ENCODE measurements around the gene DMP1.

DMP1 gene

GRCh38 chr4:87657525-87657924, 7.4 kb downstream of the DMP1 start:
- H2BK15ac ChIP-seq (ENCODE audit: low read length) = no peak overlapping the region
- DNase-seq (ENCODE audit: low spot score) = no peak
- H3K9ac ChIP-seq (ENCODE audit: low read depth, low read length, poor library complexity) = no peak overlapping the region
- no peak overlapping the region for H2AK5ac ChIP-seq (ENCODE audit: low read depth, low read length)
- no peak overlapping the region for H2BK5ac ChIP-seq (ENCODE audit: low read length)
- no peak overlapping the region for H3K27ac ChIP-seq (replicated peaks; ENCODE audit: low read length)
- peaks cover 9 to 12% of the 10 kb centered on the region in 2 donors for H3K4me1 ChIP-seq (ENCODE audit: control insufficient read depth in 2 of 2, insufficient read depth in 1 of 2, low read depth in 1 of 2, low read length in 2 of 2)
- no peak overlapping the region for H3K23ac ChIP-seq (ENCODE audit: low read depth, low read length, poor library complexity)
- no peak overlapping the region for H4K8ac ChIP-seq (ENCODE audit: low read depth, low read length)
- no peak overlapping the region for H3K18ac ChIP-seq (ENCODE audit: low read length)
- no peak overlapping the region for H3K4me3 ChIP-seq (ENCODE audit: low read length in 2 of 2)
- H2BK12ac ChIP-seq (ENCODE audit: low read length) = no peak overlapping the region
- H3K4me2 ChIP-seq (ENCODE audit: insufficient read depth, low read length, poor library complexity, severe bottlenecking) = no peak overlapping the region
- no peak overlapping the region for H2BK120ac ChIP-seq (ENCODE audit: low read depth, low read length)
- no peaks in the 10 kb centered on the region for H3K79me1 ChIP-seq (ENCODE audit: low read depth, low read length)
- H3K27me3 ChIP-seq (ENCODE audit: control insufficient read depth in 3 of 3, insufficient read depth in 3 of 3, low read depth in 1 of 3, low read length in 3 of 3) = no peaks in the 10 kb centered on the region
- no peak overlapping the region for H4K91ac ChIP-seq (ENCODE audit: low read depth, low read length, poor library complexity)
- H3K4ac ChIP-seq (ENCODE audit: low read length) = no peak overlapping the region
- H2AFZ ChIP-seq (ENCODE audit: low read length) = no peak overlapping the region
- H3K14ac ChIP-seq (ENCODE audit: low read length) = no peak overlapping the region
- no CpG with 5 or more reads among the region's 3 CpGs for WGBS, 2 donors (ENCODE audit: extremely low coverage in 2 of 2, insufficient read length in 2 of 2, insufficient replicate concordance in 1 of 2)
- H3K36me3 ChIP-seq (replicated peaks in 1 of 2; ENCODE audit: control insufficient read depth in 2 of 2, insufficient read depth in 2 of 2, low read length in 2 of 2) = no peaks in the 10 kb centered on the region
- H3K9me3 ChIP-seq (replicated peaks in 1 of 2; ENCODE audit: control insufficient read depth in 2 of 2, insufficient read depth in 1 of 2, low read depth in 1 of 2, low read length in 2 of 2) = no peaks in the 10 kb centered on the region

GRCh38 chr4:87659247-87659931, 9.3 kb downstream of the DMP1 start:
- peaks cover 5 to 7% of the 10 kb centered on the region in 2 donors for H3K4me1 ChIP-seq (ENCODE audit: control insufficient read depth in 2 of 2, insufficient read depth in 1 of 2, low read depth in 1 of 2, low read length in 2 of 2)
- no peak overlapping the region for H3K4me3 ChIP-seq (ENCODE audit: low read length in 2 of 2)
- no peak overlapping the region for H2BK5ac ChIP-seq (ENCODE audit: low read length)
- H3K4me2 ChIP-seq (ENCODE audit: insufficient read depth, low read length, poor library complexity, severe bottlenecking) = no peak overlapping the region
- no peak for DNase-seq (ENCODE audit: low spot score)
- H3K36me3 ChIP-seq (replicated peaks in 1 of 2; ENCODE audit: control insufficient read depth in 2 of 2, insufficient read depth in 2 of 2, low read length in 2 of 2) = no peaks in the 10 kb centered on the region
- H2BK120ac ChIP-seq (ENCODE audit: low read depth, low read length) = no peak overlapping the region
- H2AFZ ChIP-seq (ENCODE audit: low read length) = no peak overlapping the region
- H2BK12ac ChIP-seq (ENCODE audit: low read length) = no peak overlapping the region
- no peak overlapping the region for H3K14ac ChIP-seq (ENCODE audit: low read length)
- H3K79me1 ChIP-seq (ENCODE audit: low read depth, low read length) = no peaks in the 10 kb centered on the region
- H4K91ac ChIP-seq (ENCODE audit: low read depth, low read length, poor library complexity) = no peak overlapping the region
- no peak overlapping the region for H3K27ac ChIP-seq (replicated peaks; ENCODE audit: low read length)
- no CpG with 5 or more reads among the region's 3 CpGs for WGBS, 2 donors (ENCODE audit: extremely low coverage in 2 of 2, insufficient read length in 2 of 2, insufficient replicate concordance in 1 of 2)
- no peak overlapping the region for H3K23ac ChIP-seq (ENCODE audit: low read depth, low read length, poor library complexity)
- H3K27me3 ChIP-seq (ENCODE audit: control insufficient read depth in 3 of 3, insufficient read depth in 3 of 3, low read depth in 1 of 3, low read length in 3 of 3) = no peaks in the 10 kb centered on the region
- no peak overlapping the region for H2AK5ac ChIP-seq (ENCODE audit: low read depth, low read length)
- no peak overlapping the region for H3K9ac ChIP-seq (ENCODE audit: low read depth, low read length, poor library complexity)
- no peak overlapping the region for H4K8ac ChIP-seq (ENCODE audit: low read depth, low read length)
- no peak overlapping the region for H2BK15ac ChIP-seq (ENCODE audit: low read length)
- no peak overlapping the region for H3K18ac ChIP-seq (ENCODE audit: low read length)
- no peak overlapping the region for H3K4ac ChIP-seq (ENCODE audit: low read length)
- H3K9me3 ChIP-seq (replicated peaks in 1 of 2; ENCODE audit: control insufficient read depth in 2 of 2, insufficient read depth in 1 of 2, low read depth in 1 of 2, low read length in 2 of 2) = no peaks in the 10 kb centered on the region

GRCh38 chr4:87662871-87663270, 12.8 kb downstream of the DMP1 start:
- H2AFZ ChIP-seq (ENCODE audit: low read length) = no peak overlapping the region

DNA sequence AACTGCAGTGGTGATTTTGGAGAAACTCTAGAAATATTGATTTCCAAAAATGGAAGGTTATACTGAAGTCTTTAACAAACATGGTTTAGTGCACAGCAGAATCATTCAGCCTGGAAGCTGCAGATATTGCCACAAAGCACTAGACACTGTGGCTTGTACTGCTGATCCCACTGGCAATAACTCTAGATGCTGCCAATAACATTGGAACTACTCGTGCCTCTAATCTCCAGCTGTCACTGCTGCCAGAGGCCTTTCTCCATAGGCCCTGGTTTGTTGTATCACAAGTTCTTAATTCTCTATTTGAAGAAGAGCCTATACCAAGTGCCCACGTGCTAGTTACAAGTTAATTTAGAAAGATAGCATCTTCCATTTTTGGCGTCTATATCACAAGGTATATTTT, 19.3 kb downstream of the DMP1 start:
- Histone ChIP-seq H3K9ac (ENCODE audit: low read depth, low read length, poor library complexity) (no peak overlapping the region), H2BK15ac (ENCODE audit: low read length) (no peak overlapping the region), H3K27ac (replicated peaks; ENCODE audit: low read length) (no peak overlapping the region), H3K4me2 (ENCODE audit: insufficient read depth, low read length, poor library complexity, severe bottlenecking) (no peak overlapping the region), H4K8ac (ENCODE audit: low read depth, low read length) (no peak overlapping the region), H2BK5ac (ENCODE audit: low read length) (no peak overlapping the region), H3K9me3 (replicated peaks in 1 of 2; ENCODE audit: control insufficient read depth in 2 of 2, insufficient read depth in 1 of 2, low read depth in 1 of 2, low read length in 2 of 2) (peaks cover 0 to 5% of the 10 kb centered on the region in 2 donors), H4K91ac (ENCODE audit: low read depth, low read length, poor library complexity) (no peak overlapping the region), H2AK5ac (ENCODE audit: low read depth, low read length) (no peak overlapping the region), H3K4me1 (ENCODE audit: control insufficient read depth in 2 of 2, insufficient read depth in 1 of 2, low read depth in 1 of 2, low read length in 2 of 2) (no peaks in the 10 kb centered on the region), H3K27me3 (ENCODE audit: control insufficient read depth in 3 of 3, insufficient read depth in 3 of 3, low read depth in 1 of 3, low read length in 3 of 3) (peaks cover 0 to 2% (median 0%) of the 10 kb centered on the region in 3 experiments), H3K4ac (ENCODE audit: low read length) (no peak overlapping the region), H2AFZ (ENCODE audit: low read length) (no peak overlapping the region), H3K14ac (ENCODE audit: low read length) (no peak overlapping the region), H3K4me3 (ENCODE audit: low read length in 2 of 2) (no peak overlapping the region), H2BK12ac (ENCODE audit: low read length) (no peak overlapping the region), H3K36me3 (replicated peaks in 1 of 2; ENCODE audit: control insufficient read depth in 2 of 2, insufficient read depth in 2 of 2, low read length in 2 of 2) (no peaks in the 10 kb centered on the region), H3K79me1 (ENCODE audit: low read depth, low read length) (no peaks in the 10 kb centered on the region), H3K23ac (ENCODE audit: low read depth, low read length, poor library complexity) (no peak overlapping the region), H2BK120ac (ENCODE audit: low read depth, low read length) (no peak overlapping the region), H3K18ac (ENCODE audit: low read length) (no peak overlapping the region)
- no CpG with 5 or more reads among the region's 3 CpGs for WGBS, 2 donors (ENCODE audit: extremely low coverage in 2 of 2, insufficient read length in 2 of 2, insufficient replicate concordance in 1 of 2)
- DNase-seq (ENCODE audit: low spot score) = no peak

More at GRCh38 chr4:87662871-87663270, 12.8 kb downstream of the DMP1 start:
- no peak overlapping the region for H3K14ac ChIP-seq (ENCODE audit: low read length)
- WGBS, 2 donors (ENCODE audit: extremely low coverage in 2 of 2, insufficient read length in 2 of 2, insufficient replicate concordance in 1 of 2) = no CpG with 5 or more reads among the region's 9 CpGs
- no peak overlapping the region for H4K91ac ChIP-seq (ENCODE audit: low read depth, low read length, poor library complexity)
- H3K4me1 ChIP-seq (ENCODE audit: control insufficient read depth in 2 of 2, insufficient read depth in 1 of 2, low read depth in 1 of 2, low read length in 2 of 2) = peaks cover 2 to 3% of the 10 kb centered on the region in 2 donors
- no peak overlapping the region for H3K27ac ChIP-seq (replicated peaks; ENCODE audit: low read length)
- no peaks in the 10 kb centered on the region for H3K27me3 ChIP-seq (ENCODE audit: control insufficient read depth in 3 of 3, insufficient read depth in 3 of 3, low read depth in 1 of 3, low read length in 3 of 3)
- H3K36me3 ChIP-seq (replicated peaks in 1 of 2; ENCODE audit: control insufficient read depth in 2 of 2, insufficient read depth in 2 of 2, low read length in 2 of 2) = no peaks in the 10 kb centered on the region
- no peak for DNase-seq (ENCODE audit: low spot score)
- H4K8ac ChIP-seq (ENCODE audit: low read depth, low read length) = no peak overlapping the region
- H2BK15ac ChIP-seq (ENCODE audit: low read length) = no peak overlapping the region
- H3K4me2 ChIP-seq (ENCODE audit: insufficient read depth, low read length, poor library complexity, severe bottlenecking) = no peak overlapping the region
- no peak overlapping the region for H3K4me3 ChIP-seq (ENCODE audit: low read length in 2 of 2)
- no peaks in the 10 kb centered on the region for H3K79me1 ChIP-seq (ENCODE audit: low read depth, low read length)
- no peak overlapping the region for H3K23ac ChIP-seq (ENCODE audit: low read depth, low read length, poor library complexity)
- H2BK5ac ChIP-seq (ENCODE audit: low read length) = no peak overlapping the region
- no peak overlapping the region for H3K18ac ChIP-seq (ENCODE audit: low read length)
- H2BK12ac ChIP-seq (ENCODE audit: low read length) = no peak overlapping the region
- no peak overlapping the region for H3K9ac ChIP-seq (ENCODE audit: low read depth, low read length, poor library complexity)
- H2AK5ac ChIP-seq (ENCODE audit: low read depth, low read length) = no peak overlapping the region
- H3K9me3 ChIP-seq (replicated peaks in 1 of 2; ENCODE audit: control insufficient read depth in 2 of 2, insufficient read depth in 1 of 2, low read depth in 1 of 2, low read length in 2 of 2) = no peaks in the 10 kb centered on the region
- H2BK120ac ChIP-seq (ENCODE audit: low read depth, low read length) = no peak overlapping the region
- H3K4ac ChIP-seq (ENCODE audit: low read length) = no peak overlapping the region
